SK-N-MC (cell line): ENCODE data around the gene IL3RA.

Experiments
- EZH2 ChIP-seq: fragments of 200-600 bp; sonication (generic); IDR thresholded peaks from one replicate; pipeline ENCODE4 v1.6.1; 2017; ENCODE audit warnings: antibody characterized with exemption
- FOXP2 ChIP-seq: optimal IDR thresholded peaks from 2 replicates; pipeline ENCODE3; 2011; ENCODE audit warnings: mild to moderate bottlenecking, moderate library complexity; ENCODE audit not compliant: insufficient read depth; ENCODE audit errors: extremely low read length, control extremely low read depth
- POLR2AphosphoS5 ChIP-seq: IDR thresholded peaks from 2 replicates; pipeline ENCODE4 v1.6.1; 2012; ENCODE audit warnings: mild to moderate bottlenecking, low read depth, low read length, borderline replicate concordance

- TF ChIP-seq POLR2AphosphoS5 (no peak; the same call in none of the 2 replicates), EZH2 (no peak), FOXP2 (no peak)
Measured at GRCh38 chrX:1392376-1393068, 55.9 kb downstream of the IL3RA start.
